GM18526 (cell line): ENCODE data around the gene SLC30A2.

Source experiments
- POLR2A ChIP-seq: IDR thresholded peaks from 3 replicates; pipeline ENCODE4 v1.6.1; 2011; ENCODE audit not compliant: insufficient read length; ENCODE audit errors: extremely low read depth

The SLC30A2 gene

GRCh38 chr1:26045722-26046245 lies at the start of gene SLC30A2:
Gene SLC30A2, minus strand, starts transcription at chr1:26046118. Its CDS starts 222 bp downstream, at chr1:26045896.
- TF ChIP-seq POLR2A: no peak

GRCh38 chr1:26094677-26095383 lies 48.9 kb upstream of the SLC30A2 start:
- TF ChIP-seq POLR2A: no peak

- TF ChIP-seq POLR2A: no peak
Measured at GRCh38 chr1:26094076-26094669, 48.3 kb upstream of the SLC30A2 start.

GRCh38 chr1:26092422-26092821 lies 46.5 kb upstream of the SLC30A2 start:
- no peak for TF ChIP-seq POLR2A

- TF ChIP-seq POLR2A: no peak
Measured at GRCh38 chr1:26090893-26091292, 45.0 kb upstream of the SLC30A2 start.

- TF ChIP-seq POLR2A: no peak
Measured at GRCh38 chr1:26089125-26089524, 43.2 kb upstream of the SLC30A2 start.

GRCh38 chr1:26084844-26085243 lies 38.9 kb upstream of the SLC30A2 start:
- no peak for TF ChIP-seq POLR2A

- TF ChIP-seq POLR2A: no peak
Measured at GRCh38 chr1:26084091-26084561, 38.2 kb upstream of the SLC30A2 start.

DNA sequence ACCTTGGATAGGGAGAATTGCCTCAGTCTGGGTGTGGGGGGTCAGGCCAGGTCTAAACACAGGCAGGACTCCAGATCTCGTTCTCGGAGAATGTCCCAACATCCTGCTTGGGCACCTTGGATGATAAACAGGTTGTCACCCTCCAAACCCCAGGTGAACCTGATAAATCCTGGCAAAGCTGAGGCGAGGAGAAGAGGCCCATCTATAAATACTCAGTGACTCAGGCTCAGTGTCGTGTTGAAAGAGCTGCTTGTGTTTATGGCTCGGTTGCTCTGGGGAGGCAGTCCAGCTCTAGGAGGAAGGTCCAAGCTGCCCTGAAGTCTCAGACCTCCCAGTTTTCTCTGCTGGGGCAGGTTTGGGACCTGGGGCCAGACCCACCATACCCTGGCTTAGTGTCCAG lies 37.3 kb upstream of the SLC30A2 start:
- no peak for TF ChIP-seq POLR2A

GRCh38 chr1:26082020-26082350 lies 36.1 kb upstream of the SLC30A2 start:
- TF ChIP-seq POLR2A: no peak

GRCh38 chr1:26081267-26082019 lies 35.5 kb upstream of the SLC30A2 start:
- no peak for TF ChIP-seq POLR2A

DNA sequence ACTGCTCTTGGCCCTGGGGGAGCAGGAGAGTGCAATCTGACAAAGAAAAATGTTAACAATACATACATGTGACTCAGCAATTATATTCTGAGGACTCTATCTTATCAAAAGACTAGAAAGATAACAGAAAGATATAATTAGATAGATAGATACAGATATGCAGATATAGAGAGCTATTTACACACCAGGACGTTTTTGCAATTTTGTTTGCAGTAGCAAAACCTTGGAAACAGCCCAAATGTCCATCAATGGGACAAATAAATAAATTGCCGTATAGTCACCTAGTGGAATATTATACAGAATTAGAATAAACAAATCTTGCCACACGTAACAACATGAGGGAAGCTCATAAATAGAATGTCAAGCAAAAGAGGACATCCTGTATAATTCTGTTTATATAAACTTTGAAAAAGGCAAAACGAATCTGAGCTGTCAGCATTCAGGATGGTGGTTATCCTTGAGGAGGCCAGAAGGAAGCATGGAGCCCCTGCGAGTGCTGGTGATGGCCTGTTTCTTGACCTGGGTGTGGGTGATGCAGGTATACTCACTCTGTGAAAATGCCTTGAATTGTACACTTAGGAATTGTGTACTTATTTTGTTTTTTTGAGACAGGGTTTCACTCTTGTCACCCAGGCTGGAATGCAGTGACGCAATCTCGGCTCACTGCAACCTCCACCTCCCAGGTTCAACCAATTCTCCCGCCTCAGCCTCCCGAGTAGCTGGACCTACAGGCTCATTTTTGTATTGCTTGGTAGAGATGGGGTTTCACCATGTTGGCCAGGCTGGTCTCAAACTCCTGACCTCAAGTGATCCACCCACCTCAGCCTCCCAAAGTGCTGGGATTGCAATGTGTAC lies 34.3 kb upstream of the SLC30A2 start:
- no peak for TF ChIP-seq POLR2A

- no peak for TF ChIP-seq POLR2A
Measured at GRCh38 chr1:26079178-26079563, 33.3 kb upstream of the SLC30A2 start.

GRCh38 chr1:26078286-26079177 lies 32.6 kb upstream of the SLC30A2 start:
- no peak for TF ChIP-seq POLR2A
